ENCODE results near the gene IL4R.

IL4R gene

DNA sequence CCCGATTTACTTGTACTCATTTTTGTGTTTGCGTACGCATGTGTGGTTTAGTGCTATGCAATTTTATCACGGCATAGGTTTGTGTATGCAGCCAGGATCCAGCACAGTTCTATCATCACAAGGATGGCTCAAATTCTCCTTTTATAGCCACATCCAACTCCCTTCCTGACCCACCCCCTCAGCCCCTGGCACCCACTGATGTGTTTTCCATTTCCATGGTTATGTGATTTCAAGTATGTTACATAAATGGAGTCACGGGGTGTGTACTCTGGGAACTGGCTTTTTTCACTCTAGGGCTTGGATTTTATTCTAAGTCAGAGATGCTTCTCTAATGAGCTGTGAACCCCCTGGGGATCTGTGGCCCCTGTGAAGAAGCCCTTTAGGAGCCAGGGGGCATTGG lies 16.8 kb downstream of the IL4R start:
- peak; percentile 83 for DNase-seq

GRCh38 chr16:27332105-27332504 lies 18.3 kb downstream of the IL4R start:
- DNase-seq, result no peak

GRCh38 chr16:27333104-27333503 lies 19.3 kb downstream of the IL4R start:
- no peak for DNase-seq

DNA sequence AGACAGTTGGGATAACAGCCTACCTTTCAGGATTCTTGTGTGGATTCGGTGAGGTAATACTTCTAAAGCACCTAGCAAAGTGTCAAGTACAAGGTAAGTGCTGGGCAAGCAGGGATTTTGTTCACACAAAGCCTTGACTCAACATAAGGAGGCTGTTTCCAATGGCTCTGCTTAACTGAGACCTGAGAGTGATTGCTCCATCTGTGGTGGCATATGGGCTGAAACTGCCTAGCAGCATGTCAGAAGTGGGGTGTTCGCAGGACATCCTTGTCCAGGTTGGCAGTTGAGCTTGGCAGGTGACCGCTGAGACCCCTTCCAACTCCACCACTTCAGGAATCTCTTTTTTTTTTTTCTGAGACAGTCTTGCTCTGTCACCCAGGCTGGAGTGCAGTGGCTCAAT lies 19.8 kb downstream of the IL4R start:
- no peak for DNase-seq

DNA sequence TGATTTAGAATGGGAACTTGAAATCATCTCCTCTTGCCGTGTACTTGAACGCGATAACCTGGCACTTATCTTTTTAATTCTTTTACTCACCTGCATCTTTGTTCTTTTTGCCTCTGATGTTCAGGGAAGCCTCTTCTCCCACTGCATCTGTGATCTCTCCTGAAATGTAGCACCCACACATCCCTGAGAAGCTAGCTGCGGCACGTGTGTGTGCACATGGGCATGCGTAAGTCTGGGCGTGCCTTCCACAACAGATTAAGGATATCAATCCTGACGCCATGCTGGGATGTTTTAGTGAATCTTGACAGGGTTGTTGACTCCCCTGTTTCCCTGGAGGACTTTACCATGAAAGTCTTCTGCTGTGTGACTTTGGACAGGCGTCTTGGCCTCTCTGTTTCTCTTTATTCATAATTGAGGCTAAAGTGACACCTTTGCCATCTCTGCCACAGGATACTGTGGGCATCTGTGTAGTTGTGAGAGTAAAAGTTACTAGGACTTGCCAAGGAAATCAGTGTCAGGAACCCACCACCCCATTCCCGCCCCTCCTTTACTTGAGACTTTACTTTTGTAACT lies 20.5 kb downstream of the IL4R start:
- no peak for DNase-seq

- peak; percentile 37 for DNase-seq
These were observed 21.1 kb downstream of the IL4R start for GRCh38 chr16:27334838-27335237.

DNA sequence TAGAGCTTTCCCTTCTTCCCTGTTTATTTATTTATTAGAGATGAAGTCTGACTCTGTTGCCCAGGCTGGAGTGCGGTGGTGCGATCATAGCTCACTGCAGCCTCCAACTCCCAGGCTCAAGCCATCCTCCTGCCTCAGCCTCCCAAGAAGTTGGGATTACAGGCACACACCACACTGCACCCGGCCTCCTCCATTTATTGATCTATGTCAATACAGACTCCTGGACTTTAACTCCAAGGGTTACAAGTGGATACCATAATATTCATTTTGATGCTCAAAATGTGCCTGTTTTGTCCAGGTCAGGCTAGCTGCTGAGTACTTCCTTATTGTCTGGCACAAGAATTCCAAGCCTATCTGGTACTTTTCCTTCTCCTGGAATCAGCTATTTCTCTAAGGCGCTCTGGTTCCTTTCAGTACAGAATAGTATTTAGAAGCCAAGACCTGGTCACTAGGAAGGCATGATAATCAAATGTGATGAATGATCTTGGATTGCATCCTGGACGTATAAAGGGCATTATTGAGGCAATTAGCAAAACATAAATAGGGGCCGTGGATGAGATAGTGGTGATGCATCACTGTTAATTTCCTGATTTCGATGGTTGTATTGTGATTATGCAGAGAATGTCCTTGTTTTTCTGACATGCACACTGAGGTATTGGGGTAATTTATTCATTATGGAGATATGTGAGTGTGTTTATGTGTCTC lies 21.7 kb downstream of the IL4R start:
- peak; percentile 25 for DNase-seq

- no peak for DNase-seq
These were observed 23.2 kb downstream of the IL4R start for GRCh38 chr16:27337024-27337423.

- no peak for DNase-seq
These were observed 25.4 kb downstream of the IL4R start for GRCh38 chr16:27339180-27339579.

- no peak for DNase-seq
These were observed 26.9 kb downstream of the IL4R start for GRCh38 chr16:27340654-27341053.

DNA sequence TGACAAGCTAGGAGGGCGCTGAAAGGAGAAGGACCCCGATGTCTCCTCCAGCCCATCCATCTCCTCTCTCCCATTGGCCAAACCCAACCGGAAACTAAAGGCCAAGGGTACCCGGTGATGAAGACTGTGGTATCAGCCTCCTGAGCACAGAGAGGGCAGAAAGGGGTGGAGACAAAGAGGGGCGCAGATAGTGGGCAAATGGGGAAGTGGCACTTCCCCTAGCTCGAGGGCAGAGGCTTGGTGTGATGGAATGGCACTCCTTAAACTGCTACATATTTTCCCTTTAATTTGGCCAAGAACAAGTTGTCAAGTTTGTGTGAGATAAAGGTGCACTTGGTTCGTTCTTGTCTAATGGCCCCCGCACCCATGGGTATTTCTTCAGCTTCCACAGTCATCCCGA lies 27.8 kb downstream of the IL4R start:
- DNase-seq, result no peak

DNA sequence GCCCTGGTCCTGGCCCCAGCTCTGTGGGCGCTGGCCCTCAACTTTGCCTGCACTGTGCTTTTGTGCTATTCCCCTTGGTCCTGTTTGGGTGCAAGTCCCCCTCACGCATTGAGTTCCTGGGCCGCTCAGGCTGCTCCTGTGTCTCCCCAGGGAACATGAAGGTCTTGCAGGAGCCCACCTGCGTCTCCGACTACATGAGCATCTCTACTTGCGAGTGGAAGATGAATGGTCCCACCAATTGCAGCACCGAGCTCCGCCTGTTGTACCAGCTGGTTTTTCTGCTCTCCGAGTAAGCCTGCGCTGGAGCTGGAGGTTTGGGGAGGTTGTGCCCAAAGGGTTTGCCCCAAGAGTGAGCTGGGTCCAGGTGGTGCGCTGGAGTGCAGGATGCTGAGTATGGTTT lies 28.2 kb downstream of the IL4R start:
- no peak for DNase-seq

GRCh38 chr16:27344721-27345120 lies 30.9 kb downstream of the IL4R start:
- no peak for DNase-seq

GRCh38 chr16:27345201-27345600 lies 31.4 kb downstream of the IL4R start:
- no peak for DNase-seq

GRCh38 chr16:27346819-27347218 lies 33.0 kb downstream of the IL4R start:
- no peak for DNase-seq

DNA sequence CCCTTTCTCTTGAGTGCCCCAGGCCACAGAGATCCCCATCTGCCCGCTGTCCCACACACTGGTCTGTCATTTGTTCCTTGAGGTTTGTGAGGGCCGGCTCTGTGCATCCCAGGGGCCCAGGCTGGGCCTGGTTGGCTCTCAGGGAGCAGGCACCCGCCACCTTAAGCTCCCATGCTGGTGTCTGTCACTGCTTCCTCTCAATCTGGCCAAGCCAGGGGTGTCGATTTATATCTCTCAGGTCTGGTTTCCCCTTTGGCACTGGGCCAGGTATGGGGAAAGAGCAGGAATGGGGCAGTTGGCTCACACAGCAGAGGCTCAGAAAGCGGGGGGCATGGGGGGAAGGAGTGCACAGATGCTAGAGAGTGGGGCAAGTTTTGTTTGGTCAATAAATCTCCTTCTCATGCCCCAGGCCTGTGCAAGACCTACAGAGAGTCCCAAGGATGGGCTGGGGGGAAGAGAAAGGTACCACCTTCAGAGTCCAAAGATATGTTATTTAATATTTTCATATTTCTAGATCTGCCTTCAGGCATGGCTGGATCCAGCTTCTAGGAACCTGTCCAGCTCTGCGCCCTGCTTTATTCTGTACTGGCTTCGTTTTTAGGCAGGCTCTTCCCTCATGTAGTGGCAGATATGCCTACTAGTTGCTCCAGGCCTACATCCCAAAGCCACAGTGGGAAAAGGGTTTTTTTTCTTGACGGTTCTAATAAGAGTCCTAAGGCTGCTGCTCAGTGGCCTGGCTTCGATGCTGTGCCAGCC lies 34.3 kb downstream of the IL4R start:
- no peak for DNase-seq

DNA sequence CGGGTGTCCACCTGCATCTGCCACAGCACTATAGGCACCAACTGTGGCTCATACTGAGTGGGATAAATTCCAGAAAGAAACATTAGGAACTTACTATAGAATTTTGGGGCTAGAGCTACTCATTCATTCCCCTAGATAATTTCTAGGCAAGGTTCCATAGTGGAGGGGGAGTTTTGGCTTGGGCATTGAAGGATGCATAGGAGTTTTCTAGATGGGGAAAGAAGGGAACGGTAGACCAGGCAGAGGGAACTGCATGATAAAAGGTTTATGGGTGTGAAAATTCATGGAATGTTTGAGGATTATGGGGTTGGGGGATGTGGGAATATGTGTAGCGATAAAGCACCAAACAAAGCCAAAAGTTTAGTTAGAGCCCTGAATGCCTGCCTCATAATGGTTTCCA lies 35.5 kb downstream of the IL4R start:
- DNase-seq, result no peak

DNA sequence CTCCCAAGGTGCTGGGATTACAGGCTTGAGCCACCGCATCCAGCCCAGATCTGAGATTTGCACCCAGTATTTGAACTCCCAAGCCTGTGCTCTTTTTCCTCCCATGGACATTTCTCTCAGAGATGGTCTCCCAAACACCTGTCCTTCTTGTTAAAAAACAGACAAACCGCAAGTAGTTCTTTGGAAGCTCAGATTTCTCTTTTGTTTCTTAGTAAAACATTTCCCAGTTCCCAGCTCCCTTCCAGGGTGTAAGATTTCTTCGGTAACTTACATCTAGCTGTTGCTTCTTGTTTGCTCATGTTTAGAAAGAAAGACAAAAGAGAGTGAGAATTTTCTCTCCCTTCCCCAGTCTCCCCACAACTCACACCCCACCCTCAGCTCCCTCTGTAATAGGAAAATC lies 36.2 kb downstream of the IL4R start:
- no peak for DNase-seq

DNA sequence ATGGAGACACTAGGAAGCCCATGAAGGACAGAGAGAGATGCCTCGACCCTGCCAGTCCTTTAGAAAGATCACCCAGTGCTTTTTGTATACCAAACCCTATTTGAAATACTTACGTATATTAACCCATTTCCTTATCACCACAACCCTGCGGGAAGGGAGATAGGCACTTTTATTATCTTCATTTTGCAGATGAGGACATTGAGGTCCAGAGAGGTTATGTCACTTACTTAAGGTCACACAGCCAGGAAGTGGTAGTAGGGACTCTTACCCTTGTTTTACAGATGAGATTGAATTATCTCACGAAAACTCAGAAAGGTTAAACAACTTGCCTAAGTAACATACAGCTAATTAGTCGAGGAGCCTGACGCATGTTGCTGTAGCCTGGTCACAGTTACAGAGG lies 38.2 kb downstream of the IL4R start:
- DNase-seq, result no peak

- no peak for DNase-seq
These were observed 40.1 kb downstream of the IL4R start for GRCh38 chr16:27353853-27354252.

GRCh38 chr16:27355610-27356009 lies 41.8 kb downstream of the IL4R start:
- DNase-seq, result peak; percentile 9

GRCh38 chr16:27356794-27357193 lies 43.0 kb downstream of the IL4R start:
- no peak for DNase-seq

DNA sequence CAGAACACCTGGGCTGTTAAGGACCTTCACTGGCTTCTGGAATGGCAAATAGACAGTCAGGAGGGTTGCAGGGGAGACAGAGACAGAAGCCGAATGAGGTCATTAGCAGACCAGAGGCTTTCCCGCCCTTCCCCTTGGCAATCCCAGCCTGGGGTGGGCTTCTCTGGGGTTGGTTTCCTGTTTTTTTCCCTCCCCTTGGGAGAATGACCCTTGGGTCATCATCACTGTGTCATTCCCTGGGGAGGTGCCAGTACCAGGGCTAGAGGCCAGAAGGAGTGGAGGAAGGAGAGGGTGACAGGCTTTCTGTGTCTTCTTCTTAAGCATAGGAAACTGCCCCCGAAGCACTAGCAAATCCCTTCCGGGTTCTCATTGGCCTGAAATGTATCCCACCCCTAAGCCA lies 45.3 kb downstream of the IL4R start:
- DNase-seq, result no peak

- no peak for DNase-seq
These were observed 45.8 kb downstream of the IL4R start for GRCh38 chr16:27359615-27360014.

Measured in fibroblast of skin of abdomen (primary cell).